Endothelial cell of umbilical vein (primary cell): Measurements from ENCODE around the gene TMEM266. TPM values are rescaled to one million over a fixed set of nuclear protein-coding genes. Genes with fewer than 3 reads are reported as not detected.

Experiments
- BruUV-seq: library from RNA; stranded (reverse); fragments of 400-500 nt; replicated peaks from 2 replicates; lab custom pipeline; 2021; lab: Mats Ljungman, UMichigan
- CTCF ChIA-PET: fragments of 300-600, 350-600 bp; sonication (Branson Sonifier 250); formaldehyde crosslinking; loops from one replicate; lab custom pipeline; 2021; ENCODE audit warnings: antibody characterized with exemption, inconsistent platforms; lab: Charles Lee
- POLR2A ChIA-PET: fragments of 300-600, 350-600 bp; sonication (Branson Sonifier 250); formaldehyde crosslinking; loops from one replicate; lab custom pipeline; 2021; ENCODE audit warnings: antibody characterized with exemption, inconsistent platforms; lab: Charles Lee
- DNase-seq: peaks from one replicate; pipeline ENCODE4 v3.0.0-alpha.2; 2011; ENCODE audit warnings: low read depth, low spot score
- FAIRE-seq: peaks from 2 replicates; lab custom pipeline; 2011; peaks lifted over from hg19 to GRCh38; lab: Jason Lieb, UNC
- H2AFZ ChIP-seq: 2 replicates; pipeline ENCODE4 v1.6.0; 2012; ENCODE audit warnings: low read depth, low read length, control low read depth, inconsistent platforms
- H3K27ac ChIP-seq: 2 replicates; pipeline ENCODE4 v1.5.1; 2011; ENCODE audit warnings: low read depth, mild to moderate bottlenecking, control low read depth, low read length, moderate library complexity; ENCODE audit not compliant: insufficient read depth
- H3K27me3 ChIP-seq, 2 experiments: 2 replicates each; pipeline versions ENCODE4 v1.6.0 to v1.6.1; 2011; ENCODE audit warnings: low read length in 2 of 2, mixed read lengths in 1 of 2; ENCODE audit not compliant: control insufficient read depth in 2 of 2, insufficient read depth in 2 of 2
- H3K36me3 ChIP-seq, 2 experiments: 2 replicates in 1 of 2; 3 replicates in 1 of 2; pipeline ENCODE4 v1.5.1; 2011; ENCODE audit warnings: low read length in 2 of 2, mild to moderate bottlenecking in 1 of 2, moderate library complexity in 1 of 2; ENCODE audit not compliant: control insufficient read depth in 2 of 2, insufficient read depth in 2 of 2; ENCODE audit errors: extremely low read depth in 1 of 2
- H3K4me1 ChIP-seq: 3 replicates; pipeline ENCODE4 v1.5.1; 2011; ENCODE audit warnings: mild to moderate bottlenecking, low read length; ENCODE audit not compliant: control insufficient read depth, insufficient read depth; ENCODE audit errors: extremely low read depth
- H3K4me2 ChIP-seq: 2 replicates; pipeline ENCODE4 v1.6.1; 2011; ENCODE audit warnings: low read length, control low read depth, mixed read lengths; ENCODE audit not compliant: insufficient read depth
- H3K4me3 ChIP-seq, 3 experiments: fragments of 200-600 bp in 1 of 3; sonication (generic), shearing (Covaris generic) in 1 of 3; replicated peaks in 1 of 3; 2 replicates each; pipeline ENCODE4 v1.5.1; 2011 to 2016; ENCODE audit warnings: control low read depth in 3 of 3, low read length in 3 of 3, mild to moderate bottlenecking in 2 of 3, inconsistent platforms in 1 of 3, low read depth in 1 of 3, moderate library complexity in 1 of 3; ENCODE audit not compliant: insufficient read depth in 1 of 3
- H3K79me2 ChIP-seq: 2 replicates; pipeline ENCODE4 v1.6.0; 2012; ENCODE audit warnings: low read length, inconsistent platforms; ENCODE audit not compliant: control insufficient read depth, insufficient read depth
- H3K9ac ChIP-seq: replicated peaks from 2 replicates; pipeline ENCODE3; 2011; ENCODE audit warnings: low read length, control low read depth; ENCODE audit not compliant: insufficient read depth; ENCODE audit errors: extremely low read depth
- H3K9me1 ChIP-seq: replicated peaks from 3 replicates; pipeline ENCODE4 v1.6.0; 2011; ENCODE audit warnings: mild to moderate bottlenecking, low read length; ENCODE audit not compliant: control insufficient read depth, insufficient read depth; ENCODE audit errors: extremely low read depth
- H3K9me3 ChIP-seq: replicated peaks from 2 replicates; pipeline ENCODE4 v1.5.1; 2012; ENCODE audit warnings: low read length, inconsistent platforms; ENCODE audit not compliant: control insufficient read depth, insufficient read depth
- H4K20me1 ChIP-seq: replicated peaks from 2 replicates; pipeline ENCODE3; 2011; ENCODE audit warnings: mild to moderate bottlenecking, low read length; ENCODE audit not compliant: control insufficient read depth, insufficient read depth; ENCODE audit errors: extremely low read depth
- EZH2 ChIP-seq: IDR thresholded peaks from 2 replicates; pipeline ENCODE4 v1.6.1; 2012; ENCODE audit warnings: borderline replicate concordance, low read depth, mild to moderate bottlenecking, moderate library complexity, low read length, inconsistent platforms; ENCODE audit not compliant: severe bottlenecking
- FOS ChIP-seq: IDR thresholded peaks from 2 replicates; pipeline ENCODE4 v1.6.1; 2011; ENCODE audit warnings: mild to moderate bottlenecking, low read length, moderate library complexity, borderline replicate concordance; ENCODE audit not compliant: insufficient read depth
- GATA2 ChIP-seq: IDR thresholded peaks from 2 replicates; pipeline ENCODE4 v1.7.0; 2011; ENCODE audit warnings: low read depth, mild to moderate bottlenecking, moderate library complexity, mixed read lengths, low read length; ENCODE audit not compliant: insufficient read length, insufficient read depth
- POLR2AphosphoS5 ChIP-seq: IDR thresholded peaks from 2 replicates; pipeline ENCODE4 v1.6.1; 2012; ENCODE audit warnings: low read depth, mild to moderate bottlenecking, control low read depth, low read length, moderate library complexity; ENCODE audit not compliant: insufficient read depth
- dilution Hi-C: fragments of 300-500 bp; cut with MboI; formaldehyde crosslinking; loops from one replicate; pipeline ENCODE4 v1.15.0; 2019; ENCODE audit warnings: low sequenced_read_pairs; ENCODE audit not compliant: extremely low pct_ligation_motif_present
- intact Hi-C: fragments of 100-400 bp; cut with micrococcal nuclease; formaldehyde crosslinking; loops from one replicate; pipeline ENCODE4 v1.10.0; 2022
- polyA plus RNA-seq, 4 experiments: library from polyadenylated mRNA; depleted of rRNA in 3 of 4; stranded (reverse) in 3 of 4; unstranded in 1 of 4; fragments of >200 nt; gene quantifications; 2 replicates each; pipeline versions ENCODE4 v1.2.1 to v1.2.3, GENCODE V29; 2011 to 2012; ENCODE audit warnings: missing spikeins in 1 of 4
- total RNA-seq: library from RNA; stranded (reverse); gene quantifications from 2 replicates; pipeline ENCODE4 v1.2.3, GENCODE V29; 2021

TMEM266 gene
- total and polyA plus RNA-seq, 2 donors (not counting 3 experiments of a cell fraction or from before 2014, with no cell fraction given) = not detected

DNA sequence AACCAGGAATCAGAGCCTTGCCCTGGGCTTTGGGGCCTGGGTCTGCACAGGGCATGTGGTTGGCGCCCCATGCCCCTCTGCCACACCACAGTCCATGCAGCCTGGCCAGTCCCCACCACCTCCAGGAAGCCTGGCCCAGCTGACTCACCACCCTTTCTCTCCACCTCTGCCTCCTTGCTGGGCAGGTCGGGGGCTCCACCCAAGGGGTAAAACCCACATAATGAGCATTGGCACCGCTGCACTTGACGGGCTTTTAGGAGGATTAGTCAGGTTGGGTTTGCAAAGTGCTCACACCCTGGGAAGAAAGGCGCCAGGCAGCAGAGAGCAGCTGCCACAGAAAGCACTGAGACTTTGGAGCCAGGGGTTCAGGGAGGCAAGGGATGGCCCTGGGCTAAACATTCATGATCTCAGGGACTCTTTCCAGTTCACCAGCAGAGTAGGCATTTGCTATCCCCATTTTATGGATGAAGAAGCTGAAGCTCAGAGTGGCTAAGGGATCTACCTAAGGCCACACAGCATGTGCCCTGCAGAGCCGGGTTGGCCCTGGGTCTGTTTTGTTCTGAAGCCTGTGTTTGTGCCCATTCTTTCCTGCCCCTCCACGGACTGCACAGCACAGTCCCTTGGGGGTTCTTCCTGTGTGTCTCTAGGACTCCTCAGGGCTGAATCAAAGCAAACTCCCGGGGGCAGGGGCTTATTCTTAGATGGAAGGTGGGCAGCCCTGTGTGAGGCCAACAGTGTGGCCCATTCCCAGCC is 138.1 kb downstream of the TMEM266 start:
- POLR2A ChIA-PET = interaction anchor here (1.7 kb wide), 1 partner anchor 9 kb away, joined by 5 read pairs; no protein-coding TSS in a partner anchor
- Histone ChIP-seq H3K9ac (no peak overlapping the region), H4K20me1 (no peaks in the 10 kb centered on the region), H2AFZ (no peak overlapping the region), H3K36me3 (no peaks in the 10 kb centered on the region), H3K4me2 (no peak overlapping the region), H3K9me1 (no peaks in the 10 kb centered on the region), H3K4me3 (no peak overlapping the region), H3K9me3 (no peaks in the 10 kb centered on the region), H3K27ac (no peak overlapping the region), H3K79me2 (no peaks in the 10 kb centered on the region), H3K4me1 (peaks cover 14% of the 10 kb centered on the region), H3K27me3 (peaks cover 0 to 2% of the 10 kb centered on the region in 2 experiments)
- DNase-seq = no peak
- dilution Hi-C loops (no loop called here), intact Hi-C loops (loop anchor here (5.0 kb wide), 1 partner anchor 79 kb away; no protein-coding TSS in a partner anchor)
- no TSS peak for BruUV-seq
- no peak for TF ChIP-seq GATA2
- CTCF ChIA-PET = interaction anchor here (1.1 to 1.2 kb wide), 2 partner anchors 32 to 132 kb away, joined by 3 read pairs; no protein-coding TSS in a partner anchor
- no peak for FAIRE-seq

GRCh38 chr15:76198456-76199105 is 138.8 kb downstream of the TMEM266 start:
- dilution Hi-C loops = no loop called here
- Histone ChIP-seq H4K20me1 (no peaks in the 10 kb centered on the region), H3K9me1 (no peaks in the 10 kb centered on the region), H3K4me1 (peaks cover 14% of the 10 kb centered on the region), H3K27ac (no peak overlapping the region), H3K36me3 (no peaks in the 10 kb centered on the region), H3K9ac (no peak overlapping the region), H2AFZ (no peak overlapping the region), H3K4me3 (no peak overlapping the region), H3K4me2 (no peak overlapping the region), H3K9me3 (no peaks in the 10 kb centered on the region), H3K79me2 (no peaks in the 10 kb centered on the region), H3K27me3 (no peaks in the 10 kb centered on the region)
- intact Hi-C loops = loop anchor here (5.0 kb wide), 1 partner anchor 79 kb away; no protein-coding TSS in a partner anchor
- no peak for DNase-seq
- CTCF ChIA-PET = interaction anchor here (1.1 to 1.4 kb wide), 2 partner anchors 15 to 132 kb away, joined by 3 to 4 read pairs; no protein-coding TSS in a partner anchor
- FAIRE-seq = peak; percentile 35
- no TSS peak for BruUV-seq
- POLR2A ChIA-PET = no interaction called here
- TF ChIP-seq POLR2AphosphoS5 (no peak), FOS (no peak), GATA2 (no peak), EZH2 (no peak)
